Large intestine (tissue), 3 donors: Measurements from ENCODE around the gene LYL1. TPM values are rescaled to one million over a fixed set of nuclear protein-coding genes. Genes with fewer than 3 reads are reported as not detected.

ENCODE experiments used
- DNase-seq, 2 donors: peaks; one replicate each; pipeline versions ENCODE4 v3.0.0 to v3.0.0-alpha.2; 2013
- H3K27ac ChIP-seq: one replicate; pipeline ENCODE4 v1.5.1; 2013; ENCODE audit warnings: low read length
- H3K27me3 ChIP-seq: 2 replicates; pipeline ENCODE4 v1.6.1; 2013; ENCODE audit warnings: low read length; ENCODE audit not compliant: control insufficient read depth, insufficient read depth
- H3K36me3 ChIP-seq: 2 replicates; pipeline ENCODE4 v1.6.1; 2013; ENCODE audit warnings: low read length; ENCODE audit not compliant: control insufficient read depth, insufficient read depth
- H3K4me1 ChIP-seq: one replicate; pipeline ENCODE4 v1.6.1; 2013; ENCODE audit warnings: low read length; ENCODE audit not compliant: control insufficient read depth, insufficient read depth
- H3K4me3 ChIP-seq: one replicate; pipeline ENCODE4 v1.5.1; 2013; ENCODE audit warnings: low read length
- H3K9me3 ChIP-seq: one replicate; pipeline ENCODE4 v1.6.1; 2013; ENCODE audit warnings: mild to moderate bottlenecking, low read depth, low read length, moderate library complexity; ENCODE audit not compliant: control insufficient read depth
- WGBS: methylation state at CpG from one replicate; pipeline ENCODE4 v1.1.5; 2013; ENCODE audit warnings: low lambda C conversion rate; ENCODE audit not compliant: insufficient coverage; 5-methylcytosine and 5-hydroxymethylcytosine counted together
- polyA plus RNA-seq: library from polyadenylated mRNA; unstranded; fragments of 120-200 nt; gene quantifications from one replicate; pipeline ENCODE4 v1.2.1, GENCODE V29; 2013

Gene LYL1
- polyA plus RNA-seq, 1 donor, result 3.7 TPM

- Histone ChIP-seq H3K36me3 (peaks cover 12% of the 10 kb centered on the region), H3K27ac (no peak overlapping the region), H3K9me3 (peaks cover 5% of the 10 kb centered on the region), H3K4me3 (no peak overlapping the region), H3K27me3 (peaks cover 37% of the 10 kb centered on the region), H3K4me1 (peaks cover 13% of the 10 kb centered on the region)
- WGBS, result no CpG with 5 or more reads among the region's 33 CpGs
- DNase-seq, result no peak
Observed at GRCh38 chr19:13104360-13104847, 1.7 kb upstream of the LYL1 start.

GRCh38 chr19:13103581-13104359, 1.1 kb upstream of the LYL1 start:
- DNase-seq, result no peak
- no CpG with 5 or more reads among the region's 13 CpGs for WGBS
- peaks cover 42% of the 10 kb centered on the region for H3K27me3 ChIP-seq
- no peak overlapping the region for H3K27ac ChIP-seq
- H3K4me1 ChIP-seq, result peaks cover 17% of the 10 kb centered on the region
- H3K36me3 ChIP-seq, result peaks cover 5% of the 10 kb centered on the region
- H3K9me3 ChIP-seq, result peaks cover 10% of the 10 kb centered on the region
- H3K4me3 ChIP-seq, result no peak overlapping the region

DNA sequence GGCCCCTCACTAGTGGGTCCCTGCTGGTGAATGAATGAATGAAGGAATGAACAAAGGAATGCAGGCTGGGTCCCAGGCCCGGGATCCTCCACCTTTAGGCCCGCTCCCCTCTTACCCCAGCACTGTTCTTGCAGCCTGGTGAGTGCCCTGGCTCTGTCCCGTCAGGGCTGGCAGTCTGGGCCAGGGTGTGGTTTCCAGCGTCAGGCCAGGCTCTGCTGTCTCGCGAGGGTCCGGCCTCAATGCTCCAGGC, 317 bp downstream of the LYL1 start:
- DNase-seq, result no peak
- WGBS, result no CpG with 5 or more reads among the region's 7 CpGs
- Histone ChIP-seq H3K9me3 (peaks cover 12% of the 10 kb centered on the region), H3K27ac (no peak overlapping the region), H3K36me3 (peaks cover 1% of the 10 kb centered on the region), H3K27me3 (peaks cover 55% of the 10 kb centered on the region), H3K4me1 (peaks cover 24% of the 10 kb centered on the region), H3K4me3 (peak overlapping the region; percentile 23)

- H3K4me3 ChIP-seq, result peak overlapping the region; percentile 23
- no peaks in the 10 kb centered on the region for H3K36me3 ChIP-seq
- DNase-seq, result no peak
- H3K9me3 ChIP-seq, result peaks cover 12% of the 10 kb centered on the region
- H3K4me1 ChIP-seq, result peaks cover 24% of the 10 kb centered on the region
- WGBS, result no CpG with 5 or more reads among the region's 7 CpGs
- peaks cover 61% of the 10 kb centered on the region for H3K27me3 ChIP-seq
- no peak overlapping the region for H3K27ac ChIP-seq
Observed at GRCh38 chr19:13101590-13102415, 855 bp downstream of the LYL1 start.

- H3K27ac ChIP-seq, result no peak overlapping the region
- no CpG with 5 or more reads among the region's 18 CpGs for WGBS
- peaks cover 27% of the 10 kb centered on the region for H3K4me1 ChIP-seq
- H3K9me3 ChIP-seq, result peaks cover 18% of the 10 kb centered on the region
- no peak for DNase-seq
- H3K27me3 ChIP-seq, result peaks cover 68% of the 10 kb centered on the region
- H3K36me3 ChIP-seq, result no peaks in the 10 kb centered on the region
- H3K4me3 ChIP-seq, result peak overlapping the region; percentile 10
Observed at GRCh38 chr19:13100841-13101589, 1.6 kb downstream of the LYL1 start.

- Histone ChIP-seq H3K4me1 (peaks cover 34% of the 10 kb centered on the region), H3K27me3 (peaks cover 77% of the 10 kb centered on the region), H3K27ac (no peak overlapping the region), H3K4me3 (no peak overlapping the region), H3K36me3 (peaks cover 4% of the 10 kb centered on the region), H3K9me3 (peaks cover 21% of the 10 kb centered on the region)
- no CpG with 5 or more reads among the region's 12 CpGs for WGBS
- DNase-seq, result no peak
Observed at GRCh38 chr19:13100031-13100588, 2.5 kb downstream of the LYL1 start.

GRCh38 chr19:13099073-13099999, 3.3 kb downstream of the LYL1 start:
- peaks cover 19% of the 10 kb centered on the region for H3K9me3 ChIP-seq
- peaks cover 36% of the 10 kb centered on the region for H3K4me1 ChIP-seq
- peaks cover 4% of the 10 kb centered on the region for H3K36me3 ChIP-seq
- H3K27ac ChIP-seq, result no peak overlapping the region
- peak in 1 of 2 donors; percentile 74 for DNase-seq
- WGBS, result no CpG with 5 or more reads among the region's 77 CpGs
- peak overlapping the region; percentile 26 for H3K4me3 ChIP-seq
- peaks cover 85% of the 10 kb centered on the region for H3K27me3 ChIP-seq

DNA sequence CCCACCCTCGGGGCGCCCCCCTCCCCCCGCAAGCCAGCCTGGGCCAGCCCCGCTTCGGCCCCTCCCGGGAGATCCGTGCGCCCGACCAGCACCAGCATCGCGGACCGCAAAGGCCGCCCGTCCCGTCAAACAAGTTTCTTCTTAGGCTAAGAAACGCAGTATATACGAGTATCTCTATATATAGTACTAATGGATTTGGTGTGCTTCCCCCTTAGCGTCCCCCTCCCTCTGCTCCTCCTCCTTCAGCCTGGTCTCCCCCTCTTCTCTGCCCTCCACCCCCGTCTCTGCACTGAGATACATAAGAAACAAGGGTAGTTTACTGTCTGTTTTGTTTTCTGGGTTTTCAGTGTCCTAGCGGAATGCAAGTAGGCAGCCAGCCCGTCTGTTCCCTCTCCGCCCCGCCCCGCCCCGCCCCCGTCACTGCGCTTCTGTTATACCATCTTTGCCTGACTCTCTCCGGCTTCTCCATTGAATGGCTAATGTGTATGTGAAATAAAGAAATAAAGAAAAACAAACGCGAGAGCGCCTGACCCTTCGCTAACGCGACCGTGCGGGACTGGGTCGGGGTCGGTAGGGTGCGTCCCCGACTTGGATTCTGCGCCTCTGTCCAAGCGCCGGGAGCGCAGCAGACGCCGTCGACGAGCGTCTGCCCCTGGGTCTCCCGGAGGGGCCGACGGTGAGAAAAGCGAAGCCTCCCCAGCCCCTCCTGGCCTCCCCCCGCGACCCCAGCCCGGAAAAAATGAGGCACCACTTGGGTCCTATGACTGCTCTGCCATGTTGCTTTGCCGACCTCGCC, 4.2 kb downstream of the LYL1 start:
- Histone ChIP-seq H3K27ac (no peak overlapping the region), H3K4me1 (peaks cover 43% of the 10 kb centered on the region), H3K36me3 (peaks cover 4% of the 10 kb centered on the region), H3K9me3 (peaks cover 18% of the 10 kb centered on the region), H3K27me3 (peaks cover 90% of the 10 kb centered on the region), H3K4me3 (peak overlapping the region; percentile 26)
- no CpG with 5 or more reads among the region's 58 CpGs for WGBS
- peak in 1 of 2 donors; percentile 42 for DNase-seq
